ENCODE results near the gene PAFAH2.

DNA sequence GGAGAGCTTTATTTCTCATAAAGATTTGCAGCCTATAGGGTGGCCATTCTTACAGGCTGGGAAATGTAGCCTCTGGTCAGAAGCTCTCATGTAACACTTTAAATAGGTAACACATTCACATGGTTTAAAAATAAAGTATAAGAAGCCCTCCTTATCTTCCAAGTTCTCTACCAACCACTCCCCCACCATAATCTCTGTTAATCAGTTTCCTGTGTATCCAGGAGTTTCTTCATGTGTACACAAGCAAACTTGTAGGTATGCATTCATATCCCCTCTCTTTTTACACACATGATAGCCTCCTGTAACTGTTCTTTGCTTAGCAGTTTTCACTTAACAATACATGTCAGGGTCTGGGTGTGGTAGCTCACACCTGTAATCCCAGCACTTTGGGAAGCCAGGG lies 86.7 kb downstream of the PAFAH2 start:
- TF ChIP-seq, protein P1, sequence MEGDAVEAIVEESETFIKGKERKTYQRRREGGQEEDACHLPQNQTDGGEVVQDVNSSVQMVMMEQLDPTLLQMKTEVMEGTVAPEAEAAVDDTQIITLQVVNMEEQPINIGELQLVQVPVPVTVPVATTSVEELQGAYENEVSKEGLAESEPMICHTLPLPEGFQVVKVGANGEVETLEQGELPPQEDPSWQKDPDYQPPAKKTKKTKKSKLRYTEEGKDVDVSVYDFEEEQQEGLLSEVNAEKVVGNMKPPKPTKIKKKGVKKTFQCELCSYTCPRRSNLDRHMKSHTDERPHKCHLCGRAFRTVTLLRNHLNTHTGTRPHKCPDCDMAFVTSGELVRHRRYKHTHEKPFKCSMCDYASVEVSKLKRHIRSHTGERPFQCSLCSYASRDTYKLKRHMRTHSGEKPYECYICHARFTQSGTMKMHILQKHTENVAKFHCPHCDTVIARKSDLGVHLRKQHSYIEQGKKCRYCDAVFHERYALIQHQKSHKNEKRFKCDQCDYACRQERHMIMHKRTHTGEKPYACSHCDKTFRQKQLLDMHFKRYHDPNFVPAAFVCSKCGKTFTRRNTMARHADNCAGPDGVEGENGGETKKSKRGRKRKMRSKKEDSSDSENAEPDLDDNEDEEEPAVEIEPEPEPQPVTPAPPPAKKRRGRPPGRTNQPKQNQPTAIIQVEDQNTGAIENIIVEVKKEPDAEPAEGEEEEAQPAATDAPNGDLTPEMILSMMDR (IDR thresholded peaks at IDR 0.05) = no peak
- TF ChIP-seq POLR2A (IDR thresholded peaks at IDR 0.05) = no peak

Measured in adrenal gland (tissue), 5 donors.